SK-N-SH (cell line): ENCODE results near the gene COPS9. TPM values are rescaled to one million over a fixed set of nuclear protein-coding genes. Genes with fewer than 3 reads are reported as not detected.

Experiments
- CTCF ChIA-PET: fragments of 300-600, 350-600 bp; formaldehyde crosslinking; extraction: SDS; loops from one replicate; lab custom pipeline; 2021; lab: Yijun Ruan, JAX
- POLR2A ChIA-PET: fragments of 350-600 bp; sonication (Branson Sonifier 250); formaldehyde crosslinking; extraction: SDS; loops from one replicate; lab custom pipeline; 2020; ENCODE audit warnings: antibody characterized with exemption, inconsistent platforms; lab: Yijun Ruan, JAX
- DNase-seq: peaks from one replicate; pipeline ENCODE4 v3.0.0; 2012
- H2AFZ ChIP-seq: fragments of 200-600 bp; sonication (generic); 2 replicates; pipeline ENCODE4 v1.8.1; 2016; ENCODE audit warnings: antibody characterized with exemption, mild to moderate bottlenecking, low read depth
- H3F3A ChIP-seq: fragments of 200-600 bp; sonication (generic); replicated peaks from 2 replicates; pipeline ENCODE3; 2016; ENCODE audit warnings: antibody characterized with exemption, mild to moderate bottlenecking; ENCODE audit not compliant: insufficient read depth
- H3K27ac ChIP-seq, 2 experiments: fragments of 200-500 bp in 1 of 2; fragments of 200-600 bp in 1 of 2; sonication (Bioruptor generic) in 1 of 2; sonication (generic), shearing (Covaris generic) in 1 of 2; 2 replicates each; pipeline versions ENCODE4 v1.5.1 to v1.6.1; 2014 to 2016; ENCODE audit warnings: low read depth in 2 of 2, inconsistent platforms in 1 of 2, low read length in 1 of 2, mild to moderate bottlenecking in 1 of 2, mixed read lengths in 1 of 2
- H3K27me3 ChIP-seq: fragments of 200-600 bp; sonication (generic), shearing (Covaris generic); 2 replicates; pipeline ENCODE4 v1.6.1; 2016; ENCODE audit warnings: mixed run types; ENCODE audit not compliant: insufficient read depth
- H3K36me3 ChIP-seq, 2 experiments: fragments of 200-500 bp in 1 of 2; fragments of 200-600 bp in 1 of 2; sonication (Bioruptor generic) in 1 of 2; sonication (generic) in 1 of 2; replicated peaks in 1 of 2; 2 replicates each; pipeline versions ENCODE3 to v1.5.1; 2014 to 2016; ENCODE audit warnings: low read length in 1 of 2, mild to moderate bottlenecking in 1 of 2; ENCODE audit not compliant: insufficient read depth in 2 of 2, control insufficient read depth in 1 of 2
- H3K4me1 ChIP-seq, 2 experiments: fragments of 200-500 bp in 1 of 2; fragments of 200-600 bp in 1 of 2; sonication (Bioruptor generic) in 1 of 2; sonication (generic), shearing (Covaris generic) in 1 of 2; 2 replicates each; pipeline versions ENCODE4 v1.5.1 to v1.6.1; 2014 to 2016; ENCODE audit warnings: low read depth in 1 of 2, low read length in 1 of 2, mixed run types in 1 of 2; ENCODE audit not compliant: insufficient read depth in 2 of 2, control insufficient read depth in 1 of 2
- H3K4me2 ChIP-seq: fragments of 200-600 bp; sonication (generic), shearing (Covaris generic); 2 replicates; pipeline ENCODE4 v1.6.1; 2017; ENCODE audit warnings: mixed run types
- H3K4me3 ChIP-seq, 2 experiments: fragments of 200-500 bp in 1 of 2; fragments of 200-600 bp in 1 of 2; sonication (Bioruptor generic) in 1 of 2; sonication (generic), shearing (Covaris generic) in 1 of 2; 2 replicates each; pipeline versions ENCODE4 v1.5.1 to v1.8.1; 2014 to 2016; ENCODE audit warnings: low read depth in 2 of 2, inconsistent platforms in 1 of 2, low read length in 1 of 2, mild to moderate bottlenecking in 1 of 2, mixed read lengths in 1 of 2, moderate library complexity in 1 of 2
- H3K79me2 ChIP-seq: fragments of 200-600 bp; sonication (generic); 2 replicates; pipeline ENCODE4 v1.8.1; 2017; ENCODE audit warnings: mild to moderate bottlenecking; ENCODE audit not compliant: insufficient read depth
- H3K9ac ChIP-seq: fragments of 200-600 bp; sonication (generic); 2 replicates; pipeline ENCODE4 v1.6.1; 2017; ENCODE audit warnings: mixed run types
- H3K9me2 ChIP-seq: fragments of 200-600 bp; sonication (generic); 2 replicates; pipeline ENCODE4 v1.6.1; 2017; ENCODE audit warnings: mixed run types
- H3K9me3 ChIP-seq: fragments of 200-600 bp; sonication (generic); 2 replicates; pipeline ENCODE4 v1.6.1; 2017; ENCODE audit warnings: mixed run types, mild to moderate bottlenecking, moderate library complexity
- H4K20me1 ChIP-seq: fragments of 200-600 bp; sonication (generic); 2 replicates; pipeline ENCODE4 v1.6.1; 2017; ENCODE audit warnings: mild to moderate bottlenecking, mixed run types; ENCODE audit not compliant: insufficient read depth
- CHD2 ChIP-seq: fragments of 150-350 bp; IDR thresholded peaks from 2 replicates; pipeline ENCODE4 v1.6.1; 2018; ENCODE audit warnings: low read length; ENCODE audit not compliant: partially characterized antibody
- ELF1 ChIP-seq: IDR thresholded peaks from 2 replicates; pipeline ENCODE4 v1.4.0; 2012
- EP300 ChIP-seq, 2 experiments: IDR thresholded peaks; 2 replicates each; pipeline versions ENCODE4 v1.4.0 to v1.6.1; 2012; ENCODE audit warnings: borderline replicate concordance in 1 of 2, low read depth in 1 of 2, low read length in 1 of 2
- FOSL2 ChIP-seq: IDR thresholded peaks from 2 replicates; pipeline ENCODE4 v1.4.0; 2012; ENCODE audit warnings: low read depth, mild to moderate bottlenecking, moderate library complexity, borderline replicate concordance
- GATA2 ChIP-seq: sonication (generic); formaldehyde crosslinking; IDR thresholded peaks from 2 replicates; pipeline ENCODE4 v1.5.0; 2020; ENCODE audit warnings: mild to moderate bottlenecking, missing genetic modification reagents
- IRF3 ChIP-seq: fragments of 150-350 bp; IDR thresholded peaks from 2 replicates; pipeline ENCODE4 v1.6.1; 2016; ENCODE audit warnings: mild to moderate bottlenecking, low read depth, low read length
- MEF2A ChIP-seq: IDR thresholded peaks from 2 replicates; pipeline ENCODE4 v1.4.0; 2012; ENCODE audit warnings: low read depth, borderline replicate concordance
- NRF1 ChIP-seq: IDR thresholded peaks from 2 replicates; pipeline ENCODE4 v1.6.1; 2012; ENCODE audit warnings: low read depth, mild to moderate bottlenecking, low read length
- POLR2AphosphoS5 ChIP-seq: IDR thresholded peaks from 2 replicates; pipeline ENCODE4 v1.6.1; 2012; ENCODE audit warnings: low read depth, low read length
- RCOR1 ChIP-seq: fragments of 150-350 bp; IDR thresholded peaks from 2 replicates; pipeline ENCODE4 v1.6.1; 2017; ENCODE audit warnings: antibody characterized with exemption, low read length
- TAF1 ChIP-seq: IDR thresholded peaks from 2 replicates; pipeline ENCODE4 v1.6.1; 2012; ENCODE audit warnings: low read depth, mild to moderate bottlenecking, low read length, moderate library complexity, borderline replicate concordance
- TCF12 ChIP-seq: IDR thresholded peaks from 2 replicates; pipeline ENCODE4 v1.4.0; 2012
- TEAD4 ChIP-seq: IDR thresholded peaks from 2 replicates; pipeline ENCODE4 v1.4.0; 2012; ENCODE audit warnings: mild to moderate bottlenecking, borderline replicate concordance; ENCODE audit not compliant: insufficient read depth
- USF2 ChIP-seq: fragments of 150-350 bp; IDR thresholded peaks from 2 replicates; pipeline ENCODE4 v1.6.1; 2017; ENCODE audit warnings: antibody characterized with exemption, low read length, low read depth, borderline replicate concordance
- YY1 ChIP-seq: IDR thresholded peaks from 2 replicates; pipeline ENCODE4 v1.4.0; 2012; ENCODE audit warnings: low read depth, mild to moderate bottlenecking
- WGBS: methylation state at CpG from one replicate; pipeline ENCODE4 v1.1.6; 2017; ENCODE audit warnings: low lambda C conversion rate; 5-methylcytosine and 5-hydroxymethylcytosine counted together
- polyA plus RNA-seq, 3 experiments: library from polyadenylated mRNA; depleted of rRNA; stranded (reverse); fragments of >200 nt; gene quantifications; 2 replicates each; pipeline ENCODE4 v1.2.3, GENCODE V29; 2012
- TF ChIP-seq, protein P1 (sequence below): fragments of 200-600 bp; sonication (generic); IDR thresholded peaks from 2 replicates; pipeline ENCODE4 v1.6.1; 2017; ENCODE audit warnings: antibody characterized with exemption, mild to moderate bottlenecking, moderate library complexity

COPS9 gene
- polyA plus RNA-seq, 1 of the 3 experiments (the other 2 are of a cell fraction) = 717 TPM

DNA sequence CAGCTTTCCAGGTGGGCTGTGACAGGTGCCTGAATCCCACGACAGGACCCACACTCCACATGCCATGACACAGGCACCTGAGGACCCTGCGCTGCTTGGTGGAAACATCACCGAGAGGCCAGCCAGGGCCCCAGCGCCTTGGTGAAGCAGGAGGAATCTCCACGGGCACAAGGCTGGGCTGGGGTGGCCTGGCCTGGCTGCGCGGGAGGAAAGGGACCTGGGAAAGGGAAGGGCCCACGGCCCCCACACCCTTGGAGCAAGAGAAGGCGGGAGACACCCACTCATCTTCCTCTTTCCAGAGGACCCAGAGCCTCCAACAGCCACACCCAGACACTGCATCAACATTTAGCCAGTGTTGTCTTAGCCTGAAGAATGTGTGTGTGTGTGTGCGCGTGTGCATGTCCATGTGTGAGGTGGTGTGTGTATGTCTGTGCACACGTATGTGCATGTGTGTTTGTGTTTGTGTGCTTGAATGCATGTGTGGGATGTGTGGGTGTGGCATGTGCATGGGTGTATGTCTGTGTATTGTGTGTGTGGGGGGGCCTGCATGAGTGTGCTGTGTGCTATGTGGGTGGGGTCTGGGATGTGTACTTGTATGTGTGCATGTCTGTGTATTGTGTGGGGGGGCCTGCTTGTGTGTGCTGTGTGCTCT lies 10.6 kb upstream of the COPS9 start (continued):
- TF ChIP-seq, protein P1, sequence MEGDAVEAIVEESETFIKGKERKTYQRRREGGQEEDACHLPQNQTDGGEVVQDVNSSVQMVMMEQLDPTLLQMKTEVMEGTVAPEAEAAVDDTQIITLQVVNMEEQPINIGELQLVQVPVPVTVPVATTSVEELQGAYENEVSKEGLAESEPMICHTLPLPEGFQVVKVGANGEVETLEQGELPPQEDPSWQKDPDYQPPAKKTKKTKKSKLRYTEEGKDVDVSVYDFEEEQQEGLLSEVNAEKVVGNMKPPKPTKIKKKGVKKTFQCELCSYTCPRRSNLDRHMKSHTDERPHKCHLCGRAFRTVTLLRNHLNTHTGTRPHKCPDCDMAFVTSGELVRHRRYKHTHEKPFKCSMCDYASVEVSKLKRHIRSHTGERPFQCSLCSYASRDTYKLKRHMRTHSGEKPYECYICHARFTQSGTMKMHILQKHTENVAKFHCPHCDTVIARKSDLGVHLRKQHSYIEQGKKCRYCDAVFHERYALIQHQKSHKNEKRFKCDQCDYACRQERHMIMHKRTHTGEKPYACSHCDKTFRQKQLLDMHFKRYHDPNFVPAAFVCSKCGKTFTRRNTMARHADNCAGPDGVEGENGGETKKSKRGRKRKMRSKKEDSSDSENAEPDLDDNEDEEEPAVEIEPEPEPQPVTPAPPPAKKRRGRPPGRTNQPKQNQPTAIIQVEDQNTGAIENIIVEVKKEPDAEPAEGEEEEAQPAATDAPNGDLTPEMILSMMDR = no peak
- TF ChIP-seq RCOR1 (no peak), CHD2 (no peak), FOSL2 (no peak), ELF1 (no peak), YY1 (no peak)

DNA sequence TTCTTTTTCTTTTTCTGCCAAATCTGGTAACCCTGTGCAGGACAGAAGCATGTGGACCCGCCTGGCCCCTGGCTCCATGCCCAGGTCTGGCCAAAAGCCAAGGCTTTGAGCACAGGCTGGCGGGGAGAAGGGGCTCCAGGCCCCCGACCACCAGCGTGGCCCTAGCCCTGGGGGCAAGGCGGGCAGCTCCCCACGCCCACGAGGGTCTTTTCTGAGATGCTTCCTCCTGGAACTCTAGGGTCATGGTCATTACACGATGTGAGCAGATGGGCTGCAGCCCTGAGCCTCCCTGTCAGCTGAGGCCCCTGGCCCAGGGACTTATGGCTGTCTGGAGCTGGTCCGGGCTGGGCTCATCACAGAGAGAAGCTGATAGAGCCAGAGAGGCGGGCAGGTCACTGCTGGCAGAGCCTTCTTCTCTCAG lies 10.0 kb upstream of the COPS9 start:
- no peaks in the 10 kb centered on the region for H3K9me2 ChIP-seq
- no peaks in the 10 kb centered on the region for H3F3A ChIP-seq
- no peak overlapping the region for H3K27ac ChIP-seq
- H4K20me1 ChIP-seq = no peaks in the 10 kb centered on the region
- H3K4me3 ChIP-seq = no peak overlapping the region
- POLR2A ChIA-PET = no interaction called here
- H3K9ac ChIP-seq = no peak overlapping the region
- H3K4me2 ChIP-seq = no peak overlapping the region
- no peak for TF ChIP-seq POLR2AphosphoS5
- no peak for TF ChIP-seq EP300 (IDR thresholded peaks at IDR 0.05; ENCODE audit: borderline replicate concordance in 1 of 2, low read depth in 1 of 2, low read length in 1 of 2)
- no peak for TF ChIP-seq IRF3
- no peak for TF ChIP-seq MEF2A
- no peak for TF ChIP-seq NRF1
- no peak for TF ChIP-seq TAF1
- TF ChIP-seq GATA2 = no peak
- TF ChIP-seq, protein P1 = no peak
- TF ChIP-seq YY1 = no peak
- TF ChIP-seq TCF12 = no peak
- TF ChIP-seq FOSL2 = no peak
- TF ChIP-seq TEAD4 = no peak
- no peak for TF ChIP-seq USF2
- TF ChIP-seq, all 33 proteins: peak for 0
- CTCF ChIA-PET = interaction anchor here (1.0 to 9.5 kb wide), 3 partner anchors 85 to 155 kb away, joined by 3 to 291 read pairs (median 3); no protein-coding TSS in a partner anchor
- H3K9me3 ChIP-seq = no peaks in the 10 kb centered on the region
- H2AFZ ChIP-seq = no peak overlapping the region
- H3K27me3 ChIP-seq = no peaks in the 10 kb centered on the region; the same call in 1 of the 2 replicates
- H3K79me2 ChIP-seq = no peaks in the 10 kb centered on the region
- peaks cover 0 to 17% of the 10 kb centered on the region in 2 experiments; a peak in 1 of 4 replicates for H3K4me1 ChIP-seq
- 12% methylated on average over 9 of the region's 10 CpGs for WGBS
- H3K36me3 ChIP-seq = no peaks in the 10 kb centered on the region
- peak; percentile 77 for DNase-seq
